Esophagus squamous epithelium (tissue), 5 donors: Measurements from ENCODE around the gene NSMCE3. TPM values are rescaled to one million over a fixed set of nuclear protein-coding genes. Genes with fewer than 3 reads are reported as not detected.

Source experiments
- DNase-seq: peaks from one replicate; lab custom pipeline; 2025; lab: John Stamatoyannopoulos, UW
- H3K27ac ChIP-seq, 4 donors: fragments of 200-600 bp; sonication (generic); one replicate each; pipeline ENCODE4 v1.5.1; 2016 to 2019; ENCODE audit warnings: mild to moderate bottlenecking in 1 of 4
- H3K27me3 ChIP-seq, 4 donors: fragments of 200-600 bp; sonication (generic); 1 replicate in 3 of 4; 2 replicates in 1 of 4; pipeline versions ENCODE4 v1.5.1 to v1.6.0; 2017 to 2021; ENCODE audit warnings: antibody characterized with exemption in 1 of 4
- H3K36me3 ChIP-seq, 3 donors: fragments of 200-600 bp; sonication (generic); one replicate each; pipeline ENCODE4 v1.5.1; 2016 to 2019
- H3K4me1 ChIP-seq, 3 donors: fragments of 200-600 bp; sonication (generic); one replicate each; pipeline ENCODE4 v1.5.1; 2017 to 2019
- H3K4me3 ChIP-seq, 4 donors: fragments of 200-600 bp; sonication (generic); 1 replicate in 3 of 4; 2 replicates in 1 of 4; pipeline ENCODE4 v1.5.1; 2016 to 2019; ENCODE audit warnings: mild to moderate bottlenecking in 2 of 4, moderate library complexity in 1 of 4
- H3K9me3 ChIP-seq, 3 donors: fragments of 200-600 bp; sonication (generic); one replicate each; pipeline ENCODE4 v1.5.1; 2016 to 2019
- POLR2A ChIP-seq, 4 donors: fragments of 450-650 bp; IDR thresholded peaks; one replicate each; pipeline ENCODE4 v1.6.1; 2017; ENCODE audit warnings: antibody characterized with exemption in 4 of 4, mild to moderate bottlenecking in 4 of 4, moderate library complexity in 3 of 4
- WGBS, 2 donors: methylation state at CpG; one replicate each; pipeline ENCODE4 v1.1.5; 2018; 5-methylcytosine and 5-hydroxymethylcytosine counted together
- intact Hi-C: fragments of 100-400 bp; cut with DNase I; formaldehyde crosslinking; loops from one replicate; pipeline ENCODE4 v1.15.0; 2022
- total RNA-seq, 4 donors: library from RNA; depleted of rRNA; stranded (reverse); fragments of >200 nt; gene quantifications; one replicate each; pipeline ENCODE4 v1.1.0, GENCODE V29; 2016
- TF ChIP-seq, protein P1 (sequence below), 6 experiments: fragments of 450-650 bp in 4 of 6; fragments of 200-600 bp in 2 of 6; sonication (generic) in 2 of 6; IDR thresholded peaks; one replicate each; pipeline ENCODE4 v1.5.1; 2016 to 2019; ENCODE audit warnings: antibody characterized with exemption in 6 of 6, mild to moderate bottlenecking in 4 of 6, moderate library complexity in 4 of 6
- donor health status: DM: yes; HTN: yes; CAD: no.

Gene NSMCE3
- total RNA-seq, 4 donors from 2014 or later: 4.0 to 9.6 (median 5.5) TPM

DNA sequence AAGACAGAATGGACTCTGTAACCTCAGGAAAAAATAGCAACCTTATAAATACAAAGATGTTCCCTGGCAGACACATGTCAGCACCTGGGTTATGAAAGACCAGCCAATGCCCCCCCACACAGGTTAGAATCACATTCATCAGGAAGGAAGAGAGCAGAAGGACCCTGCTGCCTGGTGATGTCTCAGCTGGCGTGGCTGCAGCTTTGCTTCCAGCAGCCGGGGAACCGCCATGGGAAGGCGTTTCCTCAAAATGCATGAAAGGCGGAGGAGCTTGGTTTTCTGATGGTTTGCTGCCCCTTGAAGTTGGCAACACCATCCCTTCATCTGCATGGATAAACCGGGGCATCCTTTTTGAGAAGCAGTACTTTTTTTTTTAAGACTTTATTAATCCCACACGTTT lies 10.9 kb upstream of the NSMCE3 start:
- WGBS, 2 donors: 57 to 61% methylated on average over 7 of the region's 7 CpGs
- Histone ChIP-seq H3K36me3 (no peaks in the 10 kb centered on the region), H3K4me1 (no peaks in the 10 kb centered on the region), H3K9me3 (no peaks in the 10 kb centered on the region), H3K27me3 (peaks cover 0 to 10% (median 0%) of the 10 kb centered on the region in 4 donors), H3K27ac (no peak overlapping the region), H3K4me3 (no peak overlapping the region)
- intact Hi-C loops: no loop called here
- no peak for DNase-seq
- no peak for TF ChIP-seq POLR2A (IDR thresholded peaks at IDR 0.05)
- TF ChIP-seq, protein P1, sequence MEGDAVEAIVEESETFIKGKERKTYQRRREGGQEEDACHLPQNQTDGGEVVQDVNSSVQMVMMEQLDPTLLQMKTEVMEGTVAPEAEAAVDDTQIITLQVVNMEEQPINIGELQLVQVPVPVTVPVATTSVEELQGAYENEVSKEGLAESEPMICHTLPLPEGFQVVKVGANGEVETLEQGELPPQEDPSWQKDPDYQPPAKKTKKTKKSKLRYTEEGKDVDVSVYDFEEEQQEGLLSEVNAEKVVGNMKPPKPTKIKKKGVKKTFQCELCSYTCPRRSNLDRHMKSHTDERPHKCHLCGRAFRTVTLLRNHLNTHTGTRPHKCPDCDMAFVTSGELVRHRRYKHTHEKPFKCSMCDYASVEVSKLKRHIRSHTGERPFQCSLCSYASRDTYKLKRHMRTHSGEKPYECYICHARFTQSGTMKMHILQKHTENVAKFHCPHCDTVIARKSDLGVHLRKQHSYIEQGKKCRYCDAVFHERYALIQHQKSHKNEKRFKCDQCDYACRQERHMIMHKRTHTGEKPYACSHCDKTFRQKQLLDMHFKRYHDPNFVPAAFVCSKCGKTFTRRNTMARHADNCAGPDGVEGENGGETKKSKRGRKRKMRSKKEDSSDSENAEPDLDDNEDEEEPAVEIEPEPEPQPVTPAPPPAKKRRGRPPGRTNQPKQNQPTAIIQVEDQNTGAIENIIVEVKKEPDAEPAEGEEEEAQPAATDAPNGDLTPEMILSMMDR (IDR thresholded peaks at IDR 0.05): no peak

DNA sequence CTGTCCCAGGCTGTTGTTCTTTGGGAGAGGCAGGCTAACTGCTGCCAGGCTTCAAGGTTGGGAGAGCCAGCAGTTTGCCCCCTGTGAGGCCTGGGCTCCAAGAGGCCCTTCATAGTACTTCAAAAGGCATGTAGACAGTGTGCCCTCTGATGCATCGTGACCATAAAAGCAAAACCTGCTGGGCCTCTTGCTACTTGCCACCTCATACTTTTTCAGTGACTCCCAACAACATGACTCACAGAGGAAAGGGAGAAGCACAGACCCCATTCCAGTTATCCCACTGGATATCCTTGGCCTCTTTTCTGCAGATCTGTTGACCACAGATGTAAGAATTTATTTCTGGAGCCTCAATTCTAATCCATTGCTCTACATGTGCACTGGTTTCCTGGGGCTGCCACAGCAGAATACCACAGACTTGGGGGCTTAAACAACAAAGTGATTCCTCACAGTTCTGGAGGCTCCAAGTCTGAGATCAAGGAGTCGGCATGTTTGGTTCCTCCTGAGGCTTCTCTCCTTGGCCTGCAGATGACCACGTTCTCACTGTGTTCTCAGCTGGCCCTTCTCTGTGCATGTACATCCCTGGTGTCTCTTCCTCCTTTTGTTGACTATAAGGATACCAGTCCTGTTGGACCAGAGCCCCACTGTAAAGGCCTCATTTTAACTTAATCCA lies 8.9 kb upstream of the NSMCE3 start:
- no peak for DNase-seq
- Histone ChIP-seq H3K4me1 (no peaks in the 10 kb centered on the region), H3K4me3 (no peak overlapping the region), H3K9me3 (no peaks in the 10 kb centered on the region), H3K27ac (no peak overlapping the region), H3K36me3 (no peaks in the 10 kb centered on the region), H3K27me3 (peaks cover 0 to 10% (median 0%) of the 10 kb centered on the region in 4 donors)
- TF ChIP-seq, protein P1 (IDR thresholded peaks at IDR 0.05): no peak
- TF ChIP-seq POLR2A (IDR thresholded peaks at IDR 0.05): no peak
- WGBS, 2 donors: 73 to 77% methylated on average over 2 of the region's 3 CpGs
- intact Hi-C loops: no loop called here

DNA sequence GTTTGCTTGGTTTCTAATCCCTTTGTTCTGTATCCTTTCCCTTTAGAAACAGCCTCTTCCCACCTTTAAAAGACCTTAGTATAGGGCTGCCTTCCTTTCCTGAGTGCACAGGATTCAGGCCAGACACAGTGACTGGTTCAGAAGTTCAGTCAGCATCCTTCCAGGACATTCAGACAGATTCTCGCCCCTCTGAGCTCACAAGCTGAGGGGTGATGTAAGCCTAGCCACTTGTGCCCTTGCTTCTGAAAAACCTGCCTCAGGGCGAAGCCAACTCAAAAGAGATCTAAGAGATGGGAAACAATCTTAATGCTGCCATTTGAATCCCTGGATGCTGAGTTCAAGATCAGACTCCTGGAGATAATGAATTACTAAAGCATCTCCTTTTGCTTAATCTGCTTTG lies 6.7 kb upstream of the NSMCE3 start:
- TF ChIP-seq, protein P1 (IDR thresholded peaks at IDR 0.05): no peak
- TF ChIP-seq POLR2A (IDR thresholded peaks at IDR 0.05): no peak
- DNase-seq: no peak
- Histone ChIP-seq H3K27ac (no peak overlapping the region), H3K27me3 (peaks cover 0 to 4% (median 0%) of the 10 kb centered on the region in 4 donors), H3K36me3 (no peaks in the 10 kb centered on the region), H3K4me1 (no peaks in the 10 kb centered on the region), H3K4me3 (no peak overlapping the region), H3K9me3 (no peaks in the 10 kb centered on the region)
- intact Hi-C loops: no loop called here
- 80 to 100% methylated on average over 1 to 2 of the region's 2 CpGs for WGBS, 2 donors

DNA sequence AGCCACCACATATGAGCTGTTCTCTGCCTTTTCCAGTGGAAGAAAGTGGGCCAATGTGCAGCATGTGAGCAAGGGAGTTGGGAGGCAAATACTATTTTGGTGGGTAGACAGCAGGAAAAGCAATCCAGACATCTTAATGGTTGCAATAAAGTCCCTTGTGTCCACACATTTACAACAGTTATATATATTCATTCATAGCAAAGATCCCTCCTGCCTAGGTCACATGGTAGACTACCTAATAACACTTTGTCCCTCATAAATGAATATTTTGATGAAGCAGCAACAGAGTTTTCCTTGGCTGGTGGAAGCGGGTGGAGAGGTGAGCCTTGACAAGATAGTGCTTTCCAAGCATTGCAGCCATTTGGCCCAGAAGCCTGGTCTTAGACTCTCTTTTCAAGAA lies 6.2 kb upstream of the NSMCE3 start:
- Histone ChIP-seq H3K4me1 (peaks cover 0 to 3% (median 2%) of the 10 kb centered on the region in 3 donors), H3K9me3 (no peaks in the 10 kb centered on the region), H3K4me3 (no peak overlapping the region), H3K36me3 (no peaks in the 10 kb centered on the region), H3K27ac (no peak overlapping the region), H3K27me3 (peaks cover 0 to 4% (median 0%) of the 10 kb centered on the region in 4 donors)
- TF ChIP-seq POLR2A (IDR thresholded peaks at IDR 0.05): no peak
- TF ChIP-seq, protein P1 (IDR thresholded peaks at IDR 0.05): no peak
- no peak for DNase-seq
- intact Hi-C loops: no loop called here
- 82 to 100% methylated on average over 1 of the region's 1 CpG for WGBS, 2 donors

DNA sequence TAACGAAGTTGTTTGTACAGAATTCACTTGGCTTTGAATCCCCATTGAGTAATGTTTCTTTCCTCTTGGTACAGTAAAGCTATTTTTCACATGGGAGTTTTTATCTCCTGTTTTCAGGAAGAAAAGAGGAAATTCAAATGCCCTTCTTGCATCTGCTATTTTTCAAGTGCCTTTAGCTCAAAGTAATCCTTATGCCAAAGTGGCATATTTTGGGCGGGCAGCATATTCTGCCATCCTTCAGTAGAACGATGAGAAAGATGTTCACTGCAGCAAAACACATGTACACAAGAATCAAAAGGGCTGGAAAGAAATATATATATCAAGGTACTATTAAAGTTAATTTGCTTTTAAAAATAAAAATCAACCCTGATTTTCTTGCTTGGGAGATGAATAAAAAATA lies 5.3 kb upstream of the NSMCE3 start:
- H3K9me3 ChIP-seq: no peaks in the 10 kb centered on the region
- intact Hi-C loops: no loop called here
- H3K27me3 ChIP-seq: no peaks in the 10 kb centered on the region
- H3K4me3 ChIP-seq: no peak overlapping the region
- no peaks in the 10 kb centered on the region for H3K36me3 ChIP-seq
- H3K4me1 ChIP-seq: peaks cover 0 to 11% (median 9%) of the 10 kb centered on the region in 3 donors
- no peak for DNase-seq
- H3K27ac ChIP-seq: no peak overlapping the region
- WGBS, 2 donors: 78 to 84% methylated on average over 3 of the region's 3 CpGs
- TF ChIP-seq, protein P1 (IDR thresholded peaks at IDR 0.05): no peak
- TF ChIP-seq POLR2A (IDR thresholded peaks at IDR 0.05): no peak
